WTC11 (cell line): ENCODE data around the gene EID2B. TPM values are rescaled to one million over a fixed set of nuclear protein-coding genes. Genes with fewer than 3 reads are reported as not detected.

Experiments used
- ATAC-seq: fragments of 200-7000 bp; cut with Tn5 transposase; 2 replicates; pipeline ENCODE4 v1.10.0; 2021; ENCODE audit warnings: mild to moderate bottlenecking, moderate library complexity
- CTCF ChIA-PET: fragments of 300-600 bp; sonication (Branson Sonifier 250); formaldehyde crosslinking; loops from one replicate; lab custom pipeline; 2021; ENCODE audit warnings: antibody characterized with exemption; lab: Charles Lee
- POLR2A ChIA-PET: fragments of 350-600 bp; sonication (Branson Sonifier 250); formaldehyde crosslinking; loops from one replicate; lab custom pipeline; 2021; ENCODE audit warnings: antibody characterized with exemption; lab: Charles Lee
- DNase-seq: peaks from one replicate; pipeline ENCODE4 v3.0.0; 2021; ENCODE audit warnings: low spot score
- H3K27ac Mint-ChIP-seq: 2 replicates; pipeline ENCODE4 v1.8.0; 2021; ENCODE audit warnings: mixed read lengths
- H3K27me3 Mint-ChIP-seq: 2 replicates; pipeline ENCODE4 v1.8.0; 2021; ENCODE audit warnings: low read depth, mild to moderate bottlenecking, moderate library complexity, mixed read lengths
- H3K36me3 Mint-ChIP-seq: 2 replicates; pipeline ENCODE4 v1.8.0; 2021; ENCODE audit warnings: mixed read lengths
- H3K4me1 Mint-ChIP-seq: 2 replicates; pipeline ENCODE4 v1.8.0; 2022; ENCODE audit warnings: mixed read lengths
- H3K4me3 Mint-ChIP-seq: 2 replicates; pipeline ENCODE4 v1.8.0; 2021; ENCODE audit warnings: mild to moderate bottlenecking, moderate library complexity, mixed read lengths
- H3K9me3 Mint-ChIP-seq: 2 replicates; pipeline ENCODE4 v1.8.0; 2021; ENCODE audit warnings: mixed read lengths
- E2F4 ChIP-seq: sonication (generic); formaldehyde crosslinking; IDR thresholded peaks from 2 replicates; pipeline ENCODE4 v1.8.1; 2022; ENCODE audit warnings: low read depth, mild to moderate bottlenecking, moderate library complexity, missing genetic modification reagents, borderline replicate concordance
- GABPB1 ChIP-seq: sonication (generic); formaldehyde crosslinking; IDR thresholded peaks from 2 replicates; pipeline ENCODE4 v1.8.1; 2023; ENCODE audit warnings: mild to moderate bottlenecking, missing genetic modification reagents
- GTF2I ChIP-seq: fragments of 250-450 bp; sonication (Bioruptor Pico); conservative IDR thresholded peaks from 2 replicates; pipeline ENCODE4 v1.4.0; 2021; ENCODE audit warnings: mild to moderate bottlenecking
- HMGA2 ChIP-seq: fragments of 250-450 bp; sonication (Bioruptor Pico); IDR thresholded peaks from 2 replicates; pipeline ENCODE4 v1.4.0; 2021; ENCODE audit warnings: mild to moderate bottlenecking, moderate library complexity
- HMGXB4 ChIP-seq: sonication (generic); formaldehyde crosslinking; IDR thresholded peaks from 2 replicates; pipeline ENCODE4 v1.8.1; 2023; ENCODE audit warnings: mild to moderate bottlenecking, moderate library complexity, missing genetic modification reagents
- IRF2 ChIP-seq: sonication (generic); formaldehyde crosslinking; IDR thresholded peaks from 2 replicates; pipeline ENCODE4 v1.8.0; 2022; ENCODE audit warnings: low read depth, missing genetic modification reagents, borderline replicate concordance
- JAZF1 ChIP-seq: fragments of 250-450 bp; sonication (Bioruptor Pico); IDR thresholded peaks from 2 replicates; pipeline ENCODE4 v1.9.0; 2021; ENCODE audit warnings: moderate library complexity, mild to moderate bottlenecking, inconsistent platforms
- NFE2L1 ChIP-seq: sonication (generic); formaldehyde crosslinking; IDR thresholded peaks from 2 replicates; pipeline ENCODE4 v1.8.1; 2023; ENCODE audit warnings: missing genetic modification reagents
- NR3C1 ChIP-seq: sonication (generic); formaldehyde crosslinking; conservative IDR thresholded peaks from 2 replicates; pipeline ENCODE4 v1.8.1; 2023; ENCODE audit warnings: low read depth, mild to moderate bottlenecking, missing genetic modification reagents
- OVOL2 ChIP-seq: fragments of 250-450 bp; sonication (Bioruptor Pico); IDR thresholded peaks from 2 replicates; pipeline ENCODE4 v1.9.0; 2021; ENCODE audit warnings: mild to moderate bottlenecking, borderline replicate concordance
- RORB ChIP-seq: fragments of 250-450 bp; sonication (Bioruptor Pico); IDR thresholded peaks from 2 replicates; pipeline ENCODE4 v1.9.0; 2021; ENCODE audit warnings: mild to moderate bottlenecking
- SOX15 ChIP-seq: fragments of 250-450 bp; sonication (Bioruptor Pico); IDR thresholded peaks from 2 replicates; pipeline ENCODE4 v1.9.0; 2021; ENCODE audit warnings: mild to moderate bottlenecking
- ZNF232 ChIP-seq: sonication (generic); formaldehyde crosslinking; IDR thresholded peaks from 2 replicates; pipeline ENCODE4 v1.8.0; 2022; ENCODE audit warnings: mild to moderate bottlenecking, missing genetic modification reagents
- ZNF263 ChIP-seq: sonication (generic); formaldehyde crosslinking; IDR thresholded peaks from 2 replicates; pipeline ENCODE4 v1.8.1; 2022; ENCODE audit warnings: low read depth, mild to moderate bottlenecking, moderate library complexity, missing genetic modification reagents
- ZNF317 ChIP-seq: sonication (generic); formaldehyde crosslinking; IDR thresholded peaks from 2 replicates; pipeline ENCODE4 v1.8.1; 2023; ENCODE audit warnings: low read depth, mild to moderate bottlenecking, moderate library complexity, missing genetic modification reagents, borderline replicate concordance
- ZNF423 ChIP-seq: fragments of 250-450 bp; sonication (Bioruptor Pico); IDR thresholded peaks from 2 replicates; pipeline ENCODE4 v2.1.2; 2022; ENCODE audit warnings: mild to moderate bottlenecking, moderate library complexity
- ZNF671 ChIP-seq: fragments of 250-450 bp; sonication (Bioruptor Pico); IDR thresholded peaks from 2 replicates; pipeline ENCODE4 v1.8.0; 2021; ENCODE audit warnings: mild to moderate bottlenecking
- total RNA-seq: library from RNA; stranded (reverse); gene quantifications from 3 replicates; pipeline ENCODE4 v1.2.3, GENCODE V29; 2021
- TF ChIP-seq, protein P1 (sequence below): sonication (generic); formaldehyde crosslinking; IDR thresholded peaks from 2 replicates; pipeline ENCODE4 v1.8.1; 2023; ENCODE audit warnings: mild to moderate bottlenecking, missing genetic modification reagents
- TF ChIP-seq, protein P2 (sequence below): fragments of 250-450 bp; sonication (Bioruptor Pico); IDR thresholded peaks from 2 replicates; pipeline ENCODE4 v1.9.0; 2021; ENCODE audit warnings: mild to moderate bottlenecking
- TF ChIP-seq, protein P3 (sequence below): fragments of 250-450 bp; sonication (Bioruptor Pico); IDR thresholded peaks from 2 replicates; pipeline ENCODE4 v1.9.0; 2021; ENCODE audit warnings: moderate library complexity, mild to moderate bottlenecking, inconsistent platforms, borderline replicate concordance
- TF ChIP-seq, protein P4 (sequence below): sonication (generic); formaldehyde crosslinking; IDR thresholded peaks from 2 replicates; pipeline ENCODE4 v1.8.0; 2022; ENCODE audit warnings: mild to moderate bottlenecking, missing genetic modification reagents

The EID2B gene
- total RNA-seq, 1 experiment from 2014 or later: 3.6 TPM

GRCh38 chr19:39544911-39545310 is 12.3 kb upstream of the EID2B start (continued):
- TF ChIP-seq, protein P1, sequence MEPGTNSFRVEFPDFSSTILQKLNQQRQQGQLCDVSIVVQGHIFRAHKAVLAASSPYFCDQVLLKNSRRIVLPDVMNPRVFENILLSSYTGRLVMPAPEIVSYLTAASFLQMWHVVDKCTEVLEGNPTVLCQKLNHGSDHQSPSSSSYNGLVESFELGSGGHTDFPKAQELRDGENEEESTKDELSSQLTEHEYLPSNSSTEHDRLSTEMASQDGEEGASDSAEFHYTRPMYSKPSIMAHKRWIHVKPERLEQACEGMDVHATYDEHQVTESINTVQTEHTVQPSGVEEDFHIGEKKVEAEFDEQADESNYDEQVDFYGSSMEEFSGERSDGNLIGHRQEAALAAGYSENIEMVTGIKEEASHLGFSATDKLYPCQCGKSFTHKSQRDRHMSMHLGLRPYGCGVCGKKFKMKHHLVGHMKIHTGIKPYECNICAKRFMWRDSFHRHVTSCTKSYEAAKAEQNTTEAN (CRISPR knock-in tag): no peak
- TF ChIP-seq RORB (CRISPR knock-in tag): no peak
- TF ChIP-seq ZNF232 (CRISPR knock-in tag): no peak
- no peak for TF ChIP-seq NR3C1 (CRISPR knock-in tag)
- TF ChIP-seq, all 79 proteins: peak for 0

- H3K27me3 Mint-ChIP-seq: peaks cover 5% of the 10 kb centered on the region; the same call in 1 of the 2 replicates
- H3K9me3 Mint-ChIP-seq: no peaks in the 10 kb centered on the region
- H3K4me1 Mint-ChIP-seq: peaks cover 19% of the 10 kb centered on the region
- TF ChIP-seq GTF2I (no peak), HMGA2 (no peak), E2F4 (CRISPR knock-in tag) (no peak), NFE2L1 (CRISPR knock-in tag) (no peak), IRF2 (CRISPR knock-in tag) (no peak), ZNF423 (CRISPR knock-in tag) (no peak), ZNF317 (CRISPR knock-in tag) (no peak), SOX15 (no peak), HMGXB4 (CRISPR knock-in tag) (no peak), OVOL2 (CRISPR knock-in tag) (no peak)
- ChIA-PET CTCF (interaction anchor here (1.5 kb wide), 1 partner anchor 41 kb away, joined by 3 read pairs; no protein-coding TSS in a partner anchor), POLR2A (no interaction called here)
- no peaks in the 10 kb centered on the region for H3K36me3 Mint-ChIP-seq
- no peak overlapping the region for H3K27ac Mint-ChIP-seq
- ATAC-seq: no peak
- no peak for DNase-seq
- no peak overlapping the region for H3K4me3 Mint-ChIP-seq
Observed at GRCh38 chr19:39544226-39544903, 11.7 kb upstream of the EID2B start.

- Mint-ChIP-seq H3K9me3 (no peaks in the 10 kb centered on the region), H3K27ac (no peak overlapping the region), H3K27me3 (peaks cover 5% of the 10 kb centered on the region; the same call in 1 of the 2 replicates), H3K36me3 (no peaks in the 10 kb centered on the region), H3K4me3 (no peak overlapping the region), H3K4me1 (peaks cover 28% of the 10 kb centered on the region)
- CTCF ChIA-PET: interaction anchor here (0.8 to 1.7 kb wide), 2 partner anchors 11 to 107 kb away, joined by 3 to 7 read pairs; partner anchors contain the start of genes EID2B and RPS16
- POLR2A ChIA-PET: no interaction called here
- DNase-seq (no peak), ATAC-seq (no peak)
- TF ChIP-seq RORB (CRISPR knock-in tag): no peak
- TF ChIP-seq, protein P2, sequence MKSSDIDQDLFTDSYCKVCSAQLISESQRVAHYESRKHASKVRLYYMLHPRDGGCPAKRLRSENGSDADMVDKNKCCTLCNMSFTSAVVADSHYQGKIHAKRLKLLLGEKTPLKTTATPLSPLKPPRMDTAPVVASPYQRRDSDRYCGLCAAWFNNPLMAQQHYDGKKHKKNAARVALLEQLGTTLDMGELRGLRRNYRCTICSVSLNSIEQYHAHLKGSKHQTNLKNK (CRISPR knock-in tag): no peak
- TF ChIP-seq, protein P3, sequence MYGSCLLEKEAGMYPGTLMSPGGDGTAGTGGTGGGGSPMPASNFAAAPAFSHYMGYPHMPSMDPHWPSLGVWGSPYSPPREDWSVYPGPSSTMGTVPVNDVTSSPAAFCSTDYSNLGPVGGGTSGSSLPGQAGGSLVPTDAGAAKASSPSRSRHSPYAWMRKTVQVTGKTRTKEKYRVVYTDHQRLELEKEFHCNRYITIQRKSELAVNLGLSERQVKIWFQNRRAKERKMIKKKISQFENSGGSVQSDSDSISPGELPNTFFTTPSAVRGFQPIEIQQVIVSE: no peak
- no peak for TF ChIP-seq JAZF1 (CRISPR knock-in tag)
- TF ChIP-seq HMGXB4 (CRISPR knock-in tag): no peak
- TF ChIP-seq, protein P4, sequence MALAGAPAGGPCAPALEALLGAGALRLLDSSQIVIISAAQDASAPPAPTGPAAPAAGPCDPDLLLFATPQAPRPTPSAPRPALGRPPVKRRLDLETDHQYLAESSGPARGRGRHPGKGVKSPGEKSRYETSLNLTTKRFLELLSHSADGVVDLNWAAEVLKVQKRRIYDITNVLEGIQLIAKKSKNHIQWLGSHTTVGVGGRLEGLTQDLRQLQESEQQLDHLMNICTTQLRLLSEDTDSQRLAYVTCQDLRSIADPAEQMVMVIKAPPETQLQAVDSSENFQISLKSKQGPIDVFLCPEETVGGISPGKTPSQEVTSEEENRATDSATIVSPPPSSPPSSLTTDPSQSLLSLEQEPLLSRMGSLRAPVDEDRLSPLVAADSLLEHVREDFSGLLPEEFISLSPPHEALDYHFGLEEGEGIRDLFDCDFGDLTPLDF (CRISPR knock-in tag): no peak
- TF ChIP-seq ZNF263: no peak
- TF ChIP-seq E2F4 (CRISPR knock-in tag): no peak
- no peak for TF ChIP-seq GABPB1 (CRISPR knock-in tag)
- TF ChIP-seq ZNF671: no peak
Observed at GRCh38 chr19:39543477-39543857, 10.8 kb upstream of the EID2B start.
